ENCODE data around the gene KRT82. TPM values are rescaled to one million over a fixed set of nuclear protein-coding genes. Genes with fewer than 3 reads are reported as not detected.

Gene KRT82
- total and polyA plus RNA-seq, 2 experiments from 2014 or later = not detected

- no peaks in the 10 kb centered on the region for H3F3A ChIP-seq (replicated peaks; ENCODE audit: low read depth)
- Mint-ChIP-seq H3K9me3 (no peaks in the 10 kb centered on the region), H3K27me3 (ENCODE audit: insufficient read depth, low read depth, poor library complexity) (no peaks in the 10 kb centered on the region), H3K27ac (no peak overlapping the region), H3K4me1 (peaks cover 6% of the 10 kb centered on the region; the same call in 2 of the 3 replicates), H3K4me3 (no peak overlapping the region), H3K36me3 (ENCODE audit: low read depth) (no peaks in the 10 kb centered on the region)
- no peaks in the 10 kb centered on the region for H3K79me2 ChIP-seq (replicated peaks; ENCODE audit: insufficient read depth)
- no peak overlapping the region for H3K4me3 ChIP-seq
- no peak overlapping the region for H2AFZ ChIP-seq
- no peaks in the 10 kb centered on the region; the same call in 1 of the 2 replicates for H4K20me1 ChIP-seq (replicated peaks; ENCODE audit: insufficient read depth)
- H3K27ac ChIP-seq (ENCODE audit: low read depth) = no peak overlapping the region
- H3K9me2 ChIP-seq (ENCODE audit: insufficient read depth) = no peaks in the 10 kb centered on the region
- H3K4me2 ChIP-seq = no peak overlapping the region
- H3K4me1 ChIP-seq (ENCODE audit: insufficient read depth) = no peaks in the 10 kb centered on the region
- DNase-seq (ENCODE audit: low spot score) = no peak
- no peaks in the 10 kb centered on the region for H3K36me3 ChIP-seq (ENCODE audit: insufficient read depth)
- ATAC-seq = no peak
- H3K27me3 ChIP-seq (ENCODE audit: insufficient read depth) = no peaks in the 10 kb centered on the region
- TF ChIP-seq ZNF331 (CRISPR knock-in tag; IDR thresholded peaks at IDR 0.05; ENCODE audit: low read depth) (no peak), ZNF462 (CRISPR knock-in tag; IDR thresholded peaks at IDR 0.05) (no peak), CTCF (conservative IDR thresholded peaks at IDR 0.05; ENCODE audit: low read depth in 2 of 2) (no peak), NANOG (IDR thresholded peaks at IDR 0.05; ENCODE audit: borderline replicate concordance) (no peak), EZH2 (IDR thresholded peaks at IDR 0.05; ENCODE audit: low read depth, unreplicated experiment) (no peak), CREB1 (CRISPR knock-in tag; IDR thresholded peaks at IDR 0.05; ENCODE audit: low read depth) (no peak), REST (IDR thresholded peaks at IDR 0.05; ENCODE audit: unreplicated experiment) (no peak), STAT1 (IDR thresholded peaks at IDR 0.05; ENCODE audit: unreplicated experiment) (no peak), ZNF114 (CRISPR knock-in tag; IDR thresholded peaks at IDR 0.05) (no peak), POLR2AphosphoS5 (IDR thresholded peaks at IDR 0.05; ENCODE audit: low read depth) (no peak), ETS1 (IDR thresholded peaks at IDR 0.05) (no peak), JUNB (IDR thresholded peaks at IDR 0.05; ENCODE audit: unreplicated experiment) (no peak), EZH2phosphoT487 (IDR thresholded peaks at IDR 0.05; ENCODE audit: unreplicated experiment) (no peak)
Observed at GRCh38 chr12:52352951-52353350, 53.2 kb downstream of the KRT82 start.
